GM19238 (cell line): Measurements from ENCODE around the gene UBQLNL.

Source experiments
- DNase-seq: peaks from one replicate; pipeline ENCODE4 v3.0.0; 2011; ENCODE audit warnings: low spot score; ENCODE audit not compliant: insufficient read length

Gene UBQLNL

DNA sequence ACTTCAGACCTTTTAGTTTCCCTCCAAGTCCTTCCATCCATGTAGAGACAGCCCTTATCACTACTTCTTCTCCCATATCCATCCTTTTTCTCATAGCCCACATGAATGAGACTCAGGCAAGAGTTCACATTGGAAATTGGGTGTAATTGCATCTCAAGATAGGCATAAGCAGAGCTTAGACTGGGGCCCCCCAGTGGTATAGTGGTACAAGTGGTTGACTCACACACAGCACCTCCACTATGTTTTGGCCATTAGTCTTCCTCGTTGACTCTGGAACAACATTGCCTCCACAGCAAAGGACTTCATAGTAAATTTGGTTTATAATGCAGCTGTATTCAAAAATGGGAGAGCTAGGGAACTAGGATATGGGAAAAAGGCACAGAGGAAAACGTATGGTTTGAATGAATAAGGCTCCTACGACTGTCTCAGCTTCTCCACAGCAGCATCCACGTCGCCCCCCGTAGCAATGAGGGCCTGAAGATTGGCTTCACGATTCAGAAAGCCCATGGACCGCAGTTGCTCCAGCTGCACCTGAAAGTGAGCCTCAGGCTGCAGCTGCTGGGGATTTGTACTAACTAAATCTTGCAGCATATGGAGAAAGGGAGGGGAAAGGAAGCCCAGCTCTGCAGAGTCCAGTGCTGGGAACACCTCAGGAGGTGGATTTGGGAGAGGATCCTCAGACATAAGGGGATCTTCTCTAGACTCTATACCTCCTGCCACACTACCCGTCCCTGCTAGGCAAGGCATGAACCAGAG is 9.1 kb downstream of the UBQLNL start:
- no peak for DNase-seq

GRCh38 chr11:5505363-5506048 is 11.0 kb downstream of the UBQLNL start:
- DNase-seq, result no peak

GRCh38 chr11:5504403-5504921 is 12.0 kb downstream of the UBQLNL start:
- DNase-seq, result no peak

GRCh38 chr11:5500393-5500801 is 16.1 kb downstream of the UBQLNL start:
- no peak for DNase-seq

- DNase-seq, result no peak
Measured at GRCh38 chr11:5499671-5500070, 16.8 kb downstream of the UBQLNL start.

DNA sequence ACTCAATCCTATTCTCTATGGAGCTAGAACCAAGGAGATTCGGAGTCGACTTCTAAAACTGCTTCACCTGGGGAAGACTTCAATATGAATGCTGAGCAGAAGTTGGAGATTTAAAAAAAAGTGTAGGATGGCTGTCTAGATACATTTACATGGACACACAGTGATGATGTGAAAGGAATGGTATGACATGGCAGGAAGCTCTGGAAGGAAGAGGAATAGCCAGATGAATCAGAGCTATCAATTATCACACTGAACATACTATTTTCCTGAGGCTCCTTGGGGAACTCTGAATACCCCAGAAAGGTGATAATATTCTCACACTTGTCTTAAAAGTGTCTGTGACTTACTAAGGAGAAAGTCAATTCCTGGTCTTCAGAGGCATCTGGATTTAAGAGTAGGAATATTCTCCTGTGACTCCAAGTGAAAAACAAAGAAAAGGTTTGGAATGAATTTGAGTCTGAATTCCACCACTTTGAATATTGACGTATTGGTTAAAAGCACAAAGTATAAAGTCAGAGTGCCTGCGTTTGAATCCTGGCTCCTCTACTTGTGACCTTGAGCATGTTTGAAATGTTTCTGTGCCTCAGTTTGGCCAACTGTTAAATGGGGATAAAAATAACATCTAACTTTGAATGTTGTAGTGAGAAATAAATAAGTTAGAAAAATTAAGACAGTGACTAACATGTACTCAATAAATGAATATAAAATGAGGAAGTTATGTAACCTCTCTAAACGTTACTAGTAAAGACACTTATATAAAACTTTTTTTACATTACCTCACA is 26.7 kb downstream of the UBQLNL start:
- no peak for DNase-seq

GRCh38 chr11:5488798-5489399 is 27.6 kb downstream of the UBQLNL start:
- no peak for DNase-seq

- no peak for DNase-seq
Measured at GRCh38 chr11:5488385-5488784, 28.1 kb downstream of the UBQLNL start, which contains the start of gene OR52D1. TSS of gene OR52D1 (plus strand) at chr11:5488685. CDS start at chr11:5488707, 22 bp downstream.

- no peak for DNase-seq
Measured at GRCh38 chr11:5486421-5486820, 30.1 kb downstream of the UBQLNL start.

- DNase-seq, result no peak
Measured at GRCh38 chr11:5486003-5486402, 30.5 kb downstream of the UBQLNL start.

GRCh38 chr11:5476186-5476819 is 40.2 kb downstream of the UBQLNL start:
- DNase-seq, result peak; percentile 31

GRCh38 chr11:5473921-5474320 is 42.6 kb downstream of the UBQLNL start:
- DNase-seq, result no peak

DNA sequence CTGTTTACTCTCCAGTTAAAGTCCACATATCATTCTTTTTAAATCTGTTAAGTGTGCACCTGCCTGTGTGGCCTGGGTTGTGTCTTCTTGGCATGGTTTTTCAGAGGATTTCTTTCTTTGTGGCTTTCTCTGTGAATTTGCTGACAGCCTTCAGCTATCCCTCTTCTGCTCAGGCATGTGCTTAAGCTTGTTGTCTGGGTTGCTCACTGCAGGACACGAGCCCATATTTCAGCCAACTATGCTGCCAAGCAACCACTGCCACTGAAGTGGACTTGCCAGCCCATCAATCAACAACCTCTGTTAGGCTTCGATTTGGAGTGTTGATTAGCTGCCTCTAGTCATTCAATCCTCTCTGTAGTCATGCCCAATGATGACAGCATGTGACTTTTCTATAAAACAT is 49.0 kb downstream of the UBQLNL start:
- DNase-seq, result no peak
